GM12873 (cell line): ENCODE results near the gene PRDM13.

Experiments
- TF ChIP-seq, protein P1 (sequence below): IDR thresholded peaks from 2 replicates; pipeline ENCODE4 v1.5.1; 2012; ENCODE audit warnings: low read depth, mild to moderate bottlenecking, moderate library complexity, low read length, control low read depth; ENCODE audit not compliant: insufficient read depth; ENCODE audit errors: missing control alignments

The PRDM13 gene

DNA sequence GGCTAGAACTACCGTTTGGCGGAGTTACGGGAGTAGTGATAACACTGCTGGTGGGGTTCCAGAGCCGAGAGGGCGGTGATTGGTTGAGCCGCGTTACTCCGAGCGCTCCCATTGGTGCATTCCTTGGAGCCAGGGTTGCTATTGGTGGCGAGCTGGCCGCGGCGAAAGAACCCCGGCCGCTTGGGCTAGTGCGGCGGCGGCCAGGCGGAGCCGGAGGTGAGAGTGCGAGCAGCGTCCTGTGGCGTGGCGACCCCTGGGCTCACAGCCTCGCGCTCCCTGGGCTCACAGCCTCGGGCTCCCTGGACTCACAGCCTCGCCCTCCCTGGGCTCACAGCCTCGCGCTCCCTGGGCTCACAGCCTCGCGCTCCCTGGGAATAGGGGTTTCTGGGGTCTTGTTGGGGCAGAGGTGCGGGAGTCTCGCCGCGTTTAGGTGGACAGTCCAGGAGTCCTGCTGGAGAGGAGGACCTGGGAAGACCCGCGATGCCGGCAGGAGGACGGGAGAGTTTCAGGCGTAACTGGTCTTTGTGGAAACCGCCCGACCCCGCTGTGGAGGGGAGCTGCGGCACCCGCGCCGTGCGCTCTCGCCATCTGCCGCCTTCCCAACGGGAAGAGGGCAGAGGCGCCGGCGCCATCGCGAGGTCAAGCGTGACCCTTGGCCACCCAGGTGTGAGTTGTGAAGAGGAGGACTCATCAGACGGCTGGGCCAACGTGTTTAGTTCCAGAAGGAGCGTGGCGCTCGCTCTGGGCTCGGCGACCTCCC, 12.2 kb downstream of the PRDM13 start:
- TF ChIP-seq, protein P1, sequence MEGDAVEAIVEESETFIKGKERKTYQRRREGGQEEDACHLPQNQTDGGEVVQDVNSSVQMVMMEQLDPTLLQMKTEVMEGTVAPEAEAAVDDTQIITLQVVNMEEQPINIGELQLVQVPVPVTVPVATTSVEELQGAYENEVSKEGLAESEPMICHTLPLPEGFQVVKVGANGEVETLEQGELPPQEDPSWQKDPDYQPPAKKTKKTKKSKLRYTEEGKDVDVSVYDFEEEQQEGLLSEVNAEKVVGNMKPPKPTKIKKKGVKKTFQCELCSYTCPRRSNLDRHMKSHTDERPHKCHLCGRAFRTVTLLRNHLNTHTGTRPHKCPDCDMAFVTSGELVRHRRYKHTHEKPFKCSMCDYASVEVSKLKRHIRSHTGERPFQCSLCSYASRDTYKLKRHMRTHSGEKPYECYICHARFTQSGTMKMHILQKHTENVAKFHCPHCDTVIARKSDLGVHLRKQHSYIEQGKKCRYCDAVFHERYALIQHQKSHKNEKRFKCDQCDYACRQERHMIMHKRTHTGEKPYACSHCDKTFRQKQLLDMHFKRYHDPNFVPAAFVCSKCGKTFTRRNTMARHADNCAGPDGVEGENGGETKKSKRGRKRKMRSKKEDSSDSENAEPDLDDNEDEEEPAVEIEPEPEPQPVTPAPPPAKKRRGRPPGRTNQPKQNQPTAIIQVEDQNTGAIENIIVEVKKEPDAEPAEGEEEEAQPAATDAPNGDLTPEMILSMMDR, result no peak

DNA sequence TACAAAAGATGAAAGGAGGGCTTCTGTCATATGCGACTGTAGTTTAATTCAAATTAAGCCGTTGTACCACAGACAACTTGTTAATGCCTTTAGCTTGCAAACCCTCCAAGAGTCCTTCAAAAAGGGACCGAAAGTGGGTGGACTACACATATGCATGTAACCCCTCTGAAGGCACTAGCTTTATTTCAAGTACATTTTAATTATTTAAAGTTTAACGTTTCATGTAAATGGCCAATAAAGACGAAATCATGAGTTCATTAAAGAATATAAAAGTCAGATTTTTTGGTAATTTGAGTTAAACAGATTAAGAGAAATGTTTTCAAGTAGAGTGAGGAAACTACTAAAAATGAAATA, 12.8 kb downstream of the PRDM13 start:
- TF ChIP-seq, protein P1, result no peak

DNA sequence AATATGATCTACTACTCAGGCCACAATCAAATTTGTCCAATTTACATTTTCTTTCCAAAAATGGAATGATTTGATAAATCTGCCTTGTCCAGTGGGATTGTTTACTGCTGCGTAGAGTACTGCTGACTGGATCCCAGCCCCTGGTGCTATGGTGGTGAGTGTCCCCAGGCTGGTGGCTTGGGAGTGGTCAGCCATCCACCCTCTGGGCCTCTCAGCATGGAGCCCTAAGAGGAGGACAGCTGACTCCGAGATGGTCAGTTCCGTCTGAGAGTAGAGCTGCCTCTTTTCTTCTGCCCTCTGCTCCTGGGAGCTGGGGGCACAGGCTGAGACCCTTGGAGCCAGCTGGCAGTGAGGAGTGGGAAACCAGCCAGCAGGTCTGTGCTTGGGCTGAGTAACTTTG, 22.7 kb downstream of the PRDM13 start:
- TF ChIP-seq, protein P1, result no peak

GRCh38 chr6:99637629-99638028, 31.0 kb downstream of the PRDM13 start:
- TF ChIP-seq, protein P1, result no peak

GRCh38 chr6:99641270-99641669, 34.6 kb downstream of the PRDM13 start:
- TF ChIP-seq, protein P1, result no peak

- TF ChIP-seq, protein P1, result no peak
These were observed 39.4 kb downstream of the PRDM13 start for GRCh38 chr6:99645986-99646385.

GRCh38 chr6:99660206-99660605, 53.6 kb downstream of the PRDM13 start:
- TF ChIP-seq, protein P1, result no peak
